ENCODE data around the gene ZC3H12A.

DNA sequence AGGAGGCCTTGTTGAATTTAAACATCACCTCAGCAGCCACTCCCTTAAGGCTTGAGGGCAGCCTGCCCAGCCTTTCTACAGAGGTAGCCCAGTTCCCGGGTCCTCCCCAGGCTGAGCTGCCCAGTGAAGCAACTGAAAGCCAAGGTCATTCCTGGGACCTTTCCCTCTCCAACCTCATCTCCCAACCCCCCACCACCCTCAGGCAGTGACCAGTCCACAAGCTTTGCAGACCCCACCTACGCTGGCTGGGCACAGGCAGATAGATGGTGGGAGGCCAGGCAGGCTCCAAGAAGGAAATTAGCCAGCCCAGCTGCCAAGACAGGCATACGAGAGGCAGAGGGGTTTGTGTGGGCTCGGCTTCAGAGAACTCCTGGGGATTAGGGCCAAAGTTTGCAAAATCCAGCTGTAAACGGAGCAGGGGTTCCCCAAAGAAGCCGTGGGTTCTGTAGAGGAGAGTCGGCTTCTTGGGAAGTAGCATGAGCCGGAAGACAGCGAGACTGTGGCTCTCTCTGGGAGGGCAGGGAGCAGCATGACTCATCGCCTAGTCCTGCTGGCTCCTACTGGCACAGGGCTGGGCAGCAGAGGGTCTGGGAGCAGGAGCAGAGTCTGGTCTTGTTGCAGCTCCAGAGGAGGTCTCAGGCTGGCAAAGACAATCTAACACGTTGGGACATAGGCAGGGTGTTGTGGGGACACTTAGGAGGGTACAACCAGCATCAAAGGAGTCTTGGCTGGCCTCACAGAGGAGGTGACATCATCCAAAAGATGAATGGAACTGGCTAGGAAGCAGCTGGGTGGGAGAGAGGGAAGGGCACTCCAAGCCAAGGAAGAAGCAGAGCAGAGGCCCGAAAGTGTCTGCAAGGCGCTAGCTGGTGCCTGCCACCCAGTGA lies 2.8 kb upstream of the ZC3H12A start:
- TF ChIP-seq EZH2 (IDR thresholded peaks at IDR 0.05; ENCODE audit: borderline replicate concordance, low read length) (no peak), CTCF (IDR thresholded peaks at IDR 0.05; ENCODE audit: low read length) (no peak)

Measured in OCI-LY1 (cell line).